ENCODE data around the gene COQ4.

GRCh38 chr9:128275198-128276007 lies 47.2 kb upstream of the COQ4 start, which contains the start of gene GOLGA2:
- no peak for TF ChIP-seq CTCF (conservative IDR thresholded peaks at IDR 0.05; ENCODE audit: low read depth, low read length)
- no peak for TF ChIP-seq EZH2 (IDR thresholded peaks at IDR 0.05; ENCODE audit: borderline replicate concordance, low read depth, low read length, poor library complexity, severe bottlenecking)
